Lower leg skin (tissue), 4 donors: ENCODE measurements around the gene COX6B1. TPM values are rescaled to one million over a fixed set of nuclear protein-coding genes. Genes with fewer than 3 reads are reported as not detected.
"Not testable (repeated sequence)": the region's sequence is repeated elsewhere in the genome, so short reads cannot be mapped to it uniquely, and the experiment has no call there.

Source experiments
- DNase-seq, 2 donors: peaks; one replicate each; pipeline ENCODE4 v3.0.0-alpha.2; 2019; ENCODE audit warnings: low spot score in 2 of 2
- H3K4me3 ChIP-seq: fragments of 200-600 bp; sonication (generic); 2 replicates; pipeline ENCODE4 v1.5.1; 2017; ENCODE audit warnings: mild to moderate bottlenecking, low read depth; ENCODE audit not compliant: poor library complexity, severe bottlenecking
- POLR2A ChIP-seq, 2 donors: fragments of 450-650 bp; IDR thresholded peaks; one replicate each; pipeline ENCODE4 v1.6.1; 2016 to 2017; ENCODE audit warnings: antibody characterized with exemption in 2 of 2, mild to moderate bottlenecking in 1 of 2, moderate library complexity in 1 of 2
- WGBS, 2 donors: methylation state at CpG; one replicate each; pipeline ENCODE4 v1.1.5; 2018; 5-methylcytosine and 5-hydroxymethylcytosine counted together
- intact Hi-C: fragments of 100-400 bp; cut with DNase I; formaldehyde crosslinking; loops from one replicate; pipeline ENCODE4 v1.15.0; 2023; ENCODE audit warnings: low total_unique reads
- total RNA-seq, 4 donors: library from RNA; depleted of rRNA; stranded (reverse); fragments of >200 nt; gene quantifications; one replicate each; pipeline ENCODE4 v1.1.0, GENCODE V29; 2016
- TF ChIP-seq, protein P1 (sequence below), 3 donors: fragments of 450-650 bp; IDR thresholded peaks; one replicate each; pipeline ENCODE4 v1.5.1; 2016; ENCODE audit warnings: antibody characterized with exemption in 3 of 3, mild to moderate bottlenecking in 3 of 3, moderate library complexity in 2 of 3

Gene COX6B1, protein sequence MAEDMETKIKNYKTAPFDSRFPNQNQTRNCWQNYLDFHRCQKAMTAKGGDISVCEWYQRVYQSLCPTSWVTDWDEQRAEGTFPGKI
- 100 to 1,000 TPM; 266 to 629 (median 309) TPM for total RNA-seq

DNA sequence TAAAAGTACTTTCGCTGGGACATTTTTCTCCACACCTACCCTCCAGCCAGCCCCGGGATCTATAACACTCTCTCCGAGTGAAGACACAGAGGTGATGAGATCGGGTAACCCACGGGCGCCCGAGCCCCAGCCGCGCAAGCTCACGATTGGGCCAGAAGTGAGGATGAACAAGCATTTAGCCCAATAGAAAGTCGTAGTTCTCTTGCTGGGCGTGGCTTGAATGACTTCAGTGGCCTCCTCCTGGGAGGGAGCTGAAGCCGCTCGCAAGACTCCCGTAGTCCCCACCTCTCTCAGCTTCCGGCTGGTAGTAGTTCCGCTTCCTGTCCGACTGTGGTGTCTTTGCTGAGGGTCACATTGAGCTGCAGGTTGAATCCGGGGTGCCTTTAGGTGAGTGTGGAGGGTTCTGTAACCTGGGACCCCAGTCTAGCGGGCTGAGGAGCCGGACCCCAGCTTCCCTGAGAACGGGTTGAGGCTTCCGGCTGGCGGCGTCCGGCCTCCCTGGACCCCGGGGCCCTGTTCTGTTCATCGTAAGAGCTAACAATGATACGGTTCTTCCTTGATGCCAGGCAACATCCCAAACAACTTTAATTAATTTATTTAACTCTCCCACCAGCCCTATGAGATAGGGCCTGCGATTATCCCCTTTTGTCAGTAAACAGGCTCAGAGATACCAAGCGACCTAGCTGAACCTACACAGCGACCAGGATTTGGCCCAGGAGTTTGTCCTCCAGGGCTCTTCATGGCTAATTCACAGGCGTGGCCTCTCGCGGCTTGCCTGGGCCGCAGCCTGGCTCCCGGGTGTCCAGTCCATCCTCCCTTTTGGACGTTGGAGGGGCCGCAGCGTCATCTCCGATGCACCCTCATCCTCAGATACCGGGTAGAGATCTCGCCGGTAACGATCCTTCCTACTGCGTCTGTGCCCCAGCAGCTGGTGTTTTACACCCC, at the start of gene COX6B1:
Gene COX6B1, plus strand, starts transcription at position 307 of the 945 bp plus-strand sequence. CDS start 2,921 bp downstream, outside the sequence.
- peak in 1 of 2 donors; percentile 12 for TF ChIP-seq POLR2A (IDR thresholded peaks at IDR 0.05)
- TF ChIP-seq, protein P1, sequence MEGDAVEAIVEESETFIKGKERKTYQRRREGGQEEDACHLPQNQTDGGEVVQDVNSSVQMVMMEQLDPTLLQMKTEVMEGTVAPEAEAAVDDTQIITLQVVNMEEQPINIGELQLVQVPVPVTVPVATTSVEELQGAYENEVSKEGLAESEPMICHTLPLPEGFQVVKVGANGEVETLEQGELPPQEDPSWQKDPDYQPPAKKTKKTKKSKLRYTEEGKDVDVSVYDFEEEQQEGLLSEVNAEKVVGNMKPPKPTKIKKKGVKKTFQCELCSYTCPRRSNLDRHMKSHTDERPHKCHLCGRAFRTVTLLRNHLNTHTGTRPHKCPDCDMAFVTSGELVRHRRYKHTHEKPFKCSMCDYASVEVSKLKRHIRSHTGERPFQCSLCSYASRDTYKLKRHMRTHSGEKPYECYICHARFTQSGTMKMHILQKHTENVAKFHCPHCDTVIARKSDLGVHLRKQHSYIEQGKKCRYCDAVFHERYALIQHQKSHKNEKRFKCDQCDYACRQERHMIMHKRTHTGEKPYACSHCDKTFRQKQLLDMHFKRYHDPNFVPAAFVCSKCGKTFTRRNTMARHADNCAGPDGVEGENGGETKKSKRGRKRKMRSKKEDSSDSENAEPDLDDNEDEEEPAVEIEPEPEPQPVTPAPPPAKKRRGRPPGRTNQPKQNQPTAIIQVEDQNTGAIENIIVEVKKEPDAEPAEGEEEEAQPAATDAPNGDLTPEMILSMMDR (IDR thresholded peaks at IDR 0.05), result no peak
- intact Hi-C loops, result no loop called here
- 0 to 1% methylated on average over 37 of the region's 46 CpGs for WGBS, 2 donors
- DNase-seq, result peak; percentile 96 to 97
- H3K4me3 ChIP-seq, result peak within 1 kb of the TSS; percentile 83

DNA sequence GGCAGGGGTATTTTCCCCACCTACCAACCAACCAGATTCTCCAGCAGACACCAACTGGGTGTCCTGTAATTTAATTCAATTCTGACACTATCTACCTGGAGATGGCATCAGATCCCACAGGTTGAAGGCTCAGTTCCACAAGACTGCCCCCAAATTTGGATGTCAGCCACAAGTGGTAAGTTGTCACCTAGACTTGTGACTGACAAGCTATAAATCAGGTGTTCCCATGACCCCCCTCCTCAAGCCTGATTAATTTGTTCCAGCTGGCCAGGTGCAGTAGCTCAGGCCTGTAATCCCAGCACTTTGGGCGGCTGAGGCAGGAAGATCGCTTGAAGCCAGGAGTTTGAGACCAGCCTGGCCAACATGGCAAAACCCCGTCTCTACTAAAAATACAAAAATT, 46.2 kb upstream of the COX6B1 start:
- no peak for DNase-seq
- intact Hi-C loops, result no loop called here
- TF ChIP-seq, protein P1 (IDR thresholded peaks at IDR 0.05), result no peak
- TF ChIP-seq POLR2A (IDR thresholded peaks at IDR 0.05), result no peak
- WGBS, 2 donors, result 90% methylated on average over 3 of the region's 3 CpGs
- no peak overlapping the region for H3K4me3 ChIP-seq

DNA sequence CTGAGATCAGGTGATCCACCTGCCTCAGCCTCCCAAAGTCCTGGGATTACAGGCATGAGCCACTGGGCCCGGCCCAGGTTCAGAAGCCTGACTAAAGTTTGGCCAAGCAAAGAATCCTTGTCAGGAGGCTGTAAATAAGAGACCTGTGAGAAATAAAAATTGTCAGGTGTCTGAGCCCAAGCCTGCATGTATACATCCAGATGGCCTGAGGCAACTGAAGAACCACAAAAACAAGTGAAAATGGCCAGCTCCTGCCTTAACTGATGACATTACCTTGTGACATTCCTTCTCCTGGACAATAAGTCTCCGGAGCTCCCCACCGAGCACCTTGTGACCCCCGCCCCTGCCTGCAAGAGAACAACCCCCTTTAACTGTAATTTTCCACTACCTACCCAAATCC, 43.7 kb upstream of the COX6B1 start:
- intact Hi-C loops, DNase-seq, H3K4me3 ChIP-seq: not testable (repeated sequence)
- 79% methylated on average over 4 of the region's 4 CpGs for whole genome bisulfite sequencing, 2 donors

DNA sequence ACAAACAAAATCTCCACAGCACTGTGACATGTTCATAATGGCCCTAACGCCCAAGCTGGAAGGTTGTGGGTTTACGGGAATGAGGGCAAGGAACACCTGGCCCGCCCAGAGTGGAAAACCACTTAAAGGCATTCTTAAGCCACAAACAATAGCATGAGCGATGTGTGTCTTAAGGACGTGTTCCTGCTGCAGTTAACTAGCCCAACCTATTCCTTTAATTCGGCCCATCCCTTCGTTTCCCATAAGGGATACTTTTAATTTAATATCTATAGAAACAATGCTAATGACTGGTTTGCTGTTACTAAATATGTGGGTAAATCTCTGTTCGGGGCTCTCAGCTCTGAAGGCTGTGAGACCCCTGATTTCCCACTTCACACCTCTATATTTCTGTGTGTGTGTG, 41.0 kb upstream of the COX6B1 start:
- intact Hi-C loops, H3K4me3 ChIP-seq, DNase-seq: not testable (repeated sequence)
- 88% methylated on average over 8 of the region's 8 CpGs for WGBS, 2 donors

DNA sequence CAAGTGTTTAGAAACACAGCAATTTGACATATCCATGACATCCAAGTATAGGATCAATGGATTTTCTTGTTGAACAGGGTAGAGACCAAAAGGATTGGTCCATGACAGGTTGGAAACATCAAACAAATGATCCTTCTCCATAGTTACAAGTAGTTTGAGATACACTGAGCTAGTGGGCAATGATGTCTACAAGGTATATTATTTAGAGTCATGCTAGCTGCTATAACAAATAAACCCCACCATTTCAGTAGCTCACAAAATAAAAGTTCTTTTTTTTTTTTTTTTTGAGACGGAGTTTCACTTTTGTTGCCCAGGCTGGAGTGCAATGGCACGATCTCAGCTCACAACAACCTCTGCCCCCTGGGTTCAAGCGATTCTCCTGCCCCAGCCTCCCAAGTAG, 40.5 kb upstream of the COX6B1 start:
- WGBS, 2 donors, result 84 to 89% methylated on average over 3 of the region's 3 CpGs
- no peak for DNase-seq
- H3K4me3 ChIP-seq, result no peak overlapping the region
- intact Hi-C loops, result no loop called here
- no peak for TF ChIP-seq POLR2A (IDR thresholded peaks at IDR 0.05)
- TF ChIP-seq, protein P1 (IDR thresholded peaks at IDR 0.05), result no peak

DNA sequence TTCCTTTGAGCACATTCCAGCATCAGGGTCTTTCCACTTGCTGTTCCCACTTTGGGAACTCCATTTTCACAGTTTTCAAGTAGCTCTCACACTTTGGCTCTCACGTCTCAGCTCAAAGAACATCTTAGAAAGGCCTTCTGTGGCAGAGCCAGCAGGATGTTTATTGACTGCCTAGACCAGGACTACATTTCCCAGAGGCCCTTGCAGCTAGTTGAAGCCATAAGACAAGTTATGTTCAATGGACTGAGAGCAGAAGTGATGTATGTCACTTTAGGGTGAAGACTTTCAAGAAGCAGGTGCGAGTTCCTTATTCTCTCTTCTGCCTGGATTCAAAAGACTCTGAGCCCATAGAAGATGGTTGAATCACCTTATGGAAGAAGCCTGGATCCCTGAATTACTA, 39.9 kb upstream of the COX6B1 start:
- intact Hi-C loops, result no loop called here
- H3K4me3 ChIP-seq, result no peak overlapping the region
- WGBS, 2 donors, result 73 to 78% methylated on average over 2 of the region's 2 CpGs
- TF ChIP-seq, protein P1 (IDR thresholded peaks at IDR 0.05), result no peak
- no peak for TF ChIP-seq POLR2A (IDR thresholded peaks at IDR 0.05)
- DNase-seq, result no peak
